CD4-positive, alpha-beta T cell (primary cell): ENCODE data around the gene RNF223. TPM values are rescaled to one million over a fixed set of nuclear protein-coding genes. Genes with fewer than 3 reads are reported as not detected.

Experiments
- ATAC-seq: fragments of 200-7000 bp; cut with Tn5 transposase; one replicate; pipeline ENCODE4 v1.10.0; 2022; ENCODE audit warnings: mild to moderate bottlenecking; ENCODE audit not compliant: poor library complexity
- CTCF ChIA-PET: fragments of 350-600 bp; sonication (Branson Sonifier 250); formaldehyde crosslinking; loops from one replicate; lab custom pipeline; 2021; ENCODE audit warnings: antibody characterized with exemption, inconsistent platforms; lab: Charles Lee
- POLR2A ChIA-PET: fragments of 350-600 bp; sonication (Branson Sonifier 250); formaldehyde crosslinking; loops from one replicate; lab custom pipeline; 2021; ENCODE audit warnings: antibody characterized with exemption, inconsistent platforms; lab: Charles Lee
- DNase-seq, 14 experiments: peaks; one replicate each; pipeline ENCODE4 v3.0.0-alpha.2; 2013 to 2020; ENCODE audit warnings: mixed read lengths in 2 of 14
- H3K27ac ChIP-seq, 2 donors: one replicate each; pipeline versions ENCODE4 v1.5.1 to v1.7.0; 2013; ENCODE audit warnings: low read length in 2 of 2, low read depth in 1 of 2, mild to moderate bottlenecking in 1 of 2
- H3K27me3 ChIP-seq, 2 experiments: 1 replicate in 1 of 2; 2 replicates in 1 of 2; pipeline versions ENCODE4 v1.6.1 to v1.7.0; 2013; ENCODE audit warnings: low read length in 2 of 2, control low read depth in 1 of 2, mild to moderate bottlenecking in 1 of 2, moderate library complexity in 1 of 2; ENCODE audit not compliant: insufficient read depth in 2 of 2, control insufficient read depth in 1 of 2
- H3K36me3 ChIP-seq: one replicate; pipeline ENCODE4 v1.6.1; 2013; ENCODE audit warnings: low read length, control low read depth; ENCODE audit not compliant: insufficient read depth
- H3K4me1 ChIP-seq: one replicate; pipeline ENCODE4 v1.6.1; 2013; ENCODE audit warnings: low read length, control low read depth; ENCODE audit not compliant: insufficient read depth
- H3K4me3 ChIP-seq: one replicate; pipeline ENCODE4 v1.5.1; 2013; ENCODE audit warnings: mild to moderate bottlenecking, low read length, moderate library complexity
- H3K9me3 ChIP-seq, 2 experiments: 1 replicate in 1 of 2; 2 replicates in 1 of 2; pipeline versions ENCODE4 v1.6.1 to v1.7.0; 2013; ENCODE audit warnings: low read length in 2 of 2, mild to moderate bottlenecking in 2 of 2, control low read depth in 1 of 2, moderate library complexity in 1 of 2; ENCODE audit not compliant: control insufficient read depth in 1 of 2, insufficient read depth in 1 of 2
- H3K27ac Mint-ChIP-seq: one replicate; pipeline ENCODE4 v1.8.0; 2020; ENCODE audit warnings: mixed read lengths
- H3K27me3 Mint-ChIP-seq: one replicate; pipeline ENCODE4 v1.8.0; 2021; ENCODE audit warnings: mixed read lengths
- H3K36me3 Mint-ChIP-seq: one replicate; pipeline ENCODE4 v1.8.0; 2021; ENCODE audit warnings: low read depth, mixed read lengths
- H3K4me1 Mint-ChIP-seq: one replicate; pipeline ENCODE4 v1.8.0; 2021; ENCODE audit warnings: low read depth, mixed read lengths
- H3K4me3 Mint-ChIP-seq: one replicate; pipeline ENCODE4 v1.8.0; 2020; ENCODE audit warnings: mild to moderate bottlenecking, mixed read lengths
- H3K9me3 Mint-ChIP-seq: one replicate; pipeline ENCODE4 v1.8.0; 2020; ENCODE audit warnings: mixed read lengths
- intact Hi-C, 2 experiments: fragments of 100-400 bp; cut with DNase I in 1 of 2; cut with micrococcal nuclease in 1 of 2; formaldehyde crosslinking; loops; one replicate each; pipeline versions ENCODE4 v1.15.1 to v1.9.0; 2023 to 2025; cut with DNase I, micrococcal nuclease
- total RNA-seq, 174 experiments: library from RNA in 2 of 174; stranded (reverse) in 2 of 174; gene quantifications; one replicate each; pipeline ENCODE4 v1.2.3 and lab custom pipeline; 2021 to 2026
- TF ChIP-seq, protein P1 (sequence below): fragments of 200-600 bp; IDR thresholded peaks from one replicate; pipeline ENCODE4 v1.8.0; 2022; ENCODE audit warnings: antibody characterized with exemption, mild to moderate bottlenecking

Gene RNF223
- total RNA-seq, 2 experiments from 2014 or later, result not detected

GRCh38 chr1:1041873-1042272 is 32.2 kb downstream of the RNF223 start:
- DNase-seq (peak in 1 of 14 experiments; percentile 57), ATAC-seq (no peak)
- Mint-ChIP-seq H3K4me1 (peaks cover 16% of the 10 kb centered on the region), H3K27ac (no peak overlapping the region), H3K27me3 (peaks cover 23% of the 10 kb centered on the region), H3K4me3 (no peak overlapping the region), H3K9me3 (no peaks in the 10 kb centered on the region), H3K36me3 (no peaks in the 10 kb centered on the region)
- intact Hi-C loops, result loop anchor here in 1 of 2 experiments (2.0 kb wide), 1 partner anchor 27 kb away; no protein-coding TSS in a partner anchor
- TF ChIP-seq, protein P1, sequence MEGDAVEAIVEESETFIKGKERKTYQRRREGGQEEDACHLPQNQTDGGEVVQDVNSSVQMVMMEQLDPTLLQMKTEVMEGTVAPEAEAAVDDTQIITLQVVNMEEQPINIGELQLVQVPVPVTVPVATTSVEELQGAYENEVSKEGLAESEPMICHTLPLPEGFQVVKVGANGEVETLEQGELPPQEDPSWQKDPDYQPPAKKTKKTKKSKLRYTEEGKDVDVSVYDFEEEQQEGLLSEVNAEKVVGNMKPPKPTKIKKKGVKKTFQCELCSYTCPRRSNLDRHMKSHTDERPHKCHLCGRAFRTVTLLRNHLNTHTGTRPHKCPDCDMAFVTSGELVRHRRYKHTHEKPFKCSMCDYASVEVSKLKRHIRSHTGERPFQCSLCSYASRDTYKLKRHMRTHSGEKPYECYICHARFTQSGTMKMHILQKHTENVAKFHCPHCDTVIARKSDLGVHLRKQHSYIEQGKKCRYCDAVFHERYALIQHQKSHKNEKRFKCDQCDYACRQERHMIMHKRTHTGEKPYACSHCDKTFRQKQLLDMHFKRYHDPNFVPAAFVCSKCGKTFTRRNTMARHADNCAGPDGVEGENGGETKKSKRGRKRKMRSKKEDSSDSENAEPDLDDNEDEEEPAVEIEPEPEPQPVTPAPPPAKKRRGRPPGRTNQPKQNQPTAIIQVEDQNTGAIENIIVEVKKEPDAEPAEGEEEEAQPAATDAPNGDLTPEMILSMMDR, result no peak
- Histone ChIP-seq H3K36me3 (no peaks in the 10 kb centered on the region), H3K4me3 (no peak overlapping the region), H3K4me1 (peaks cover 18% of the 10 kb centered on the region), H3K27ac (no peak overlapping the region), H3K27me3 (peaks cover 10 to 13% of the 10 kb centered on the region in 2 experiments), H3K9me3 (peaks cover 0 to 45% of the 10 kb centered on the region in 2 experiments)
- CTCF ChIA-PET, result no interaction called here
- POLR2A ChIA-PET, result no interaction called here

DNA sequence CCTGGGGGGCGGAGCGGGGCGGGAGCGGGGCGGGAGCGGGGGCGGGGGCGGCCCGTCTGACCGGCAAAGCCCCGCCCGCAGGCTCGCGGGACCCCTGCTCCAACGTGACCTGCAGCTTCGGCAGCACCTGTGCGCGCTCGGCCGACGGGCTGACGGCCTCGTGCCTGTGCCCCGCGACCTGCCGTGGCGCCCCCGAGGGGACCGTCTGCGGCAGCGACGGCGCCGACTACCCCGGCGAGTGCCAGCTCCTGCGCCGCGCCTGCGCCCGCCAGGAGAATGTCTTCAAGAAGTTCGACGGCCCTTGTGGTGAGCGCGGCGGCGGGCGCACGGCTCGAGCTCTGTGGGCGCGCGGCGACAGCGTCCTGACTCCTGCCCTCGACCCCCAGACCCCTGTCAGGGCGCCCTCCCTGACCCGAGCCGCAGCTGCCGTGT is 33.0 kb downstream of the RNF223 start:
- intact Hi-C loops, result loop anchor here in 1 of 2 experiments (2.0 kb wide), 1 partner anchor 28 kb away; no protein-coding TSS in a partner anchor
- Histone ChIP-seq H3K4me3 (no peak overlapping the region), H3K27me3 (peaks cover 10 to 15% of the 10 kb centered on the region in 2 experiments), H3K9me3 (peaks cover 0 to 45% of the 10 kb centered on the region in 2 experiments), H3K4me1 (peaks cover 18% of the 10 kb centered on the region), H3K36me3 (no peaks in the 10 kb centered on the region), H3K27ac (no peak overlapping the region)
- Mint-ChIP-seq H3K9me3 (no peaks in the 10 kb centered on the region), H3K4me3 (no peak overlapping the region), H3K27me3 (peaks cover 29% of the 10 kb centered on the region), H3K27ac (no peak overlapping the region), H3K36me3 (no peaks in the 10 kb centered on the region), H3K4me1 (peaks cover 16% of the 10 kb centered on the region)
- peak in 2 of 14 experiments; percentile 28 to 69 for DNase-seq
- ChIA-PET CTCF (interaction anchor here (0.6 to 1.2 kb wide), 4 partner anchors 22 to 251 kb away, joined by 3 to 5 read pairs (median 4); no protein-coding TSS in a partner anchor), POLR2A (interaction anchor here (0.7 to 2.1 kb wide), 4 partner anchors 19 to 57 kb away, joined by 3 to 12 read pairs (median 5); partner anchors contain the start of gene ISG15)
- peak; percentile 13 for ATAC-seq
- TF ChIP-seq, protein P1, result no peak

DNA sequence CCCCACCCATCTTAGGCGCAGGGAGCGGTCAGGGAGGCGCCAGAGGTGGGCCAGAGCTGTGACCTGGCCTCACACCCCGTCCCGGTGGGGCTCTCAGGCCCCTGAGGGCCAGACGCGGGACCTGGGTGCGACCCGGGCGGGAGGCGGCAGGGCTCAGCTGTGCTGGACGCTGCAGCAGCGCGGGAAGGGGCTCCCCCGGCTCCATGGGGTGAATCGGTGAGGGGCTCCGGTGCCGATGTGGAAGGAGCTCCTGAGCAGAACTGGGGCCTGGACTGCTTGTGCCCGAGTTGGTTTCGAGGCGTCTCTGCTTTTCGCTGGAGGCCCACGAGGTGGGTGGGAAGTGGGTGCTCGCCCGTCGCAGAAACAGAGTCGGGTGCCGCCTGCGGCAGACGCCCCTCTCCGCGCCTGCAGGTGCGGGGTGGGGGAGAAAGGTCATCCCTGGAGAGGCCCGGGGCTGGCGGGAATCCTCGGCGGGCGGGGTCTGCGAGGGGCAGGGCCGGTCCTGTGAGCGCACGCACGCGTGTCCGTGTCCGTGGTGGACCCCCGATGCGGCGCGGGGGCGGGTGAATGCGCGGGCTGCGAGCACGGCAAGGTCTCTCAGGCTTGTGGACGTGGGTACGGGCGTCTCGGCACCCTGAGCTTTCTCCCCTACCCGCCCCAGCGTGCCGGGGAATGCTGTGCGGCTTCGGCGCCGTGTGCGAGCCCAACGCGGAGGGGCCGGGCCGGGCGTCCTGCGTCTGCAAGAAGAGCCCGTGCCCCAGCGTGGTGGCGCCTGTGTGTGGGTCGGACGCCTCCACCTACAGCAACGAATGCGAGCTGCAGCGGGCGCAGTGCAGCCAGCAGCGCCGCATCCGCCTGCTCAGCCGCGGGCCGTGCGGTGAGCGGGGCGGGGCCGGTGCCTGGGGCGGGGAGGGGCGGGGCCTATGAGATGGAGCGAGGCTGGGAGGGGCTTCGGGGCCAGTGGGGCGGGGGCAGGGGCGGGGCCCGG is 33.8 kb downstream of the RNF223 start:
- Histone ChIP-seq H3K36me3 (no peaks in the 10 kb centered on the region), H3K27me3 (peaks cover 16 to 24% of the 10 kb centered on the region in 2 experiments), H3K9me3 (peaks cover 0 to 51% of the 10 kb centered on the region in 2 experiments), H3K4me3 (peak overlapping the region; percentile 44), H3K4me1 (peaks cover 18% of the 10 kb centered on the region), H3K27ac (no peak overlapping the region)
- peak overlapping the region; percentile 77 for H3K4me3 Mint-ChIP-seq
- ChIA-PET POLR2A (interaction anchor here (0.7 to 2.1 kb wide), 6 partner anchors 18 to 336 kb away, joined by 3 to 12 read pairs (median 3); partner anchors contain the start of gene ISG15), CTCF (interaction anchor here (0.5 to 1.2 kb wide), 5 partner anchors 21 to 892 kb away, joined by 3 to 5 read pairs (median 3); no protein-coding TSS in a partner anchor)
- no peak overlapping the region for H3K27ac Mint-ChIP-seq
- ATAC-seq, result peak; percentile 94
- DNase-seq, result peak; percentile 67 to 94 (median 78)
- intact Hi-C loops, result loop anchor here in 1 of 2 experiments (1.0 to 2.0 kb wide), 2 partner anchors 20 to 29 kb away; partner anchors contain the start of gene AGRN
- H3K4me1 Mint-ChIP-seq, result peaks cover 16% of the 10 kb centered on the region
- H3K9me3 Mint-ChIP-seq, result no peaks in the 10 kb centered on the region
- peaks cover 37% of the 10 kb centered on the region for H3K27me3 Mint-ChIP-seq
- TF ChIP-seq, protein P1, result no peak
- no peaks in the 10 kb centered on the region for H3K36me3 Mint-ChIP-seq
